Measurements from ENCODE around the gene SPDYE9. TPM values are rescaled to one million over a fixed set of nuclear protein-coding genes. Genes with fewer than 3 reads are reported as not detected.

Gene SPDYE9
- total RNA-seq, result not detected in 2 replicates

GRCh38 chr7:73085938-73086337 is at the start of gene SPDYE9:
TSS of gene SPDYE9 (minus strand) at chr7:73086038. CDS start at chr7:73084238, 1,800 bp downstream.

GRCh38 chr7:73057811-73058210 is 28.0 kb downstream of the SPDYE9 start, which contains the start of gene SPDYE11:
TSS of gene SPDYE11 (minus strand) at chr7:73057911. CDS start at chr7:73056111, 1,800 bp downstream.

GRCh38 chr7:73029666-73030065 is 56.2 kb downstream of the SPDYE9 start, which contains the start of gene SPDYE8:
TSS of gene SPDYE8 (minus strand) at chr7:73029766. CDS start at chr7:73027966, 1,800 bp downstream.

Small RNA genes lying within 50 kb of the gene (small RNA-seq; reads per million reads assigned to genes)
- gene RF00019, result not detected

Other genes with a start within 250 kb of the SPDYE9 start
- 7.3 and 8.6 TPM in 2 replicates for gene POM121, start 160.9 kb downstream of the SPDYE9 start, total RNA-seq
- gene TRIM74, start 116.6 kb downstream of the SPDYE9 start, total RNA-seq, result not detected in 2 replicates
- not detected in 2 replicates for gene SPDYE8, start 56.3 kb downstream of the SPDYE9 start, total RNA-seq
- gene SPDYE11, start 28.1 kb downstream of the SPDYE9 start, total RNA-seq, result not detected in 2 replicates
- 19.8 and 22.5 TPM in 2 replicates for gene NSUN5, start 222.8 kb upstream of the SPDYE9 start, total RNA-seq
- gene TRIM50, start 242.0 kb upstream of the SPDYE9 start, total RNA-seq, result not detected in 2 replicates
- gene FKBP6, start 242.1 kb upstream of the SPDYE9 start, total RNA-seq, result not detected in 2 replicates